ENCODE measurements around the gene KCNK5.

KCNK5 gene

DNA sequence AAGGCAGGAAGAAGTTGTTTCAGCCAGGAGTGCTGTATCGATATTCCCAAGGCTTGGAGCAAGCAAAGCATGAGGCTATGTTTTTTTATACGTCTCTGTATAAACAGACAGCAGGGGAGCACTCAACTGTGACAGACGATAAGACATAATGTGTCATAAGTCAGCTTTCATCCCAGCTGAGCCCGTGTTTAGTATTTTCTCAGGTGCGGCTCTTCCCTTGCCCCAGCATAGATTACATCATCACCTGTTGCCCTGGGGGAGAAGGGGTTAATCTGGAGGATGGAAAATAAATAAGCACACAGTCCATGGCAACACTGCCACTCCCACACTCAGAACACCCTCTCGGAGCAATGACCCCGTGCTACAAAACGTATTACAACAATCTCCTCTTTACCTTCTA is 22.1 kb upstream of the KCNK5 start (continued):
- TF ChIP-seq ZNF791 (tag by site-specific recombination; IDR thresholded peaks at IDR 0.05) (no peak), BCL11A (tag by site-specific recombination; IDR thresholded peaks at IDR 0.05; ENCODE audit: low read depth) (0 out of 2 replicates have a peak, but pooled peaks have one; percentile 49), ZNF266 (tag by site-specific recombination; IDR thresholded peaks at IDR 0.05; ENCODE audit: low read depth) (no peak), ZNF623 (tag by site-specific recombination; IDR thresholded peaks at IDR 0.05) (no peak), IKZF3 (tag by site-specific recombination; IDR thresholded peaks at IDR 0.05) (peak; percentile 85), ZNF112 (tag by site-specific recombination; IDR thresholded peaks at IDR 0.05) (no peak), ZBTB1 (tag by site-specific recombination; IDR thresholded peaks at IDR 0.05) (no peak), ZNF416 (tag by site-specific recombination; IDR thresholded peaks at IDR 0.05) (no peak), ZFP37 (tag by site-specific recombination; IDR thresholded peaks at IDR 0.05) (no peak), ZFP41 (tag by site-specific recombination; IDR thresholded peaks at IDR 0.05; ENCODE audit: borderline replicate concordance) (no peak), OVOL3 (tag by site-specific recombination; IDR thresholded peaks at IDR 0.05) (0 out of 2 replicates have a peak, but pooled peaks have one; percentile 47), MEIS1 (CRISPR knock-in tag; IDR thresholded peaks at IDR 0.05; ENCODE audit: borderline replicate concordance) (no peak), ZNF692 (tag by site-specific recombination; IDR thresholded peaks at IDR 0.05) (peak; percentile 82), HOXA7 (CRISPR knock-in tag; IDR thresholded peaks at IDR 0.05; ENCODE audit: borderline replicate concordance) (no peak)
- TF ChIP-seq, protein P1, sequence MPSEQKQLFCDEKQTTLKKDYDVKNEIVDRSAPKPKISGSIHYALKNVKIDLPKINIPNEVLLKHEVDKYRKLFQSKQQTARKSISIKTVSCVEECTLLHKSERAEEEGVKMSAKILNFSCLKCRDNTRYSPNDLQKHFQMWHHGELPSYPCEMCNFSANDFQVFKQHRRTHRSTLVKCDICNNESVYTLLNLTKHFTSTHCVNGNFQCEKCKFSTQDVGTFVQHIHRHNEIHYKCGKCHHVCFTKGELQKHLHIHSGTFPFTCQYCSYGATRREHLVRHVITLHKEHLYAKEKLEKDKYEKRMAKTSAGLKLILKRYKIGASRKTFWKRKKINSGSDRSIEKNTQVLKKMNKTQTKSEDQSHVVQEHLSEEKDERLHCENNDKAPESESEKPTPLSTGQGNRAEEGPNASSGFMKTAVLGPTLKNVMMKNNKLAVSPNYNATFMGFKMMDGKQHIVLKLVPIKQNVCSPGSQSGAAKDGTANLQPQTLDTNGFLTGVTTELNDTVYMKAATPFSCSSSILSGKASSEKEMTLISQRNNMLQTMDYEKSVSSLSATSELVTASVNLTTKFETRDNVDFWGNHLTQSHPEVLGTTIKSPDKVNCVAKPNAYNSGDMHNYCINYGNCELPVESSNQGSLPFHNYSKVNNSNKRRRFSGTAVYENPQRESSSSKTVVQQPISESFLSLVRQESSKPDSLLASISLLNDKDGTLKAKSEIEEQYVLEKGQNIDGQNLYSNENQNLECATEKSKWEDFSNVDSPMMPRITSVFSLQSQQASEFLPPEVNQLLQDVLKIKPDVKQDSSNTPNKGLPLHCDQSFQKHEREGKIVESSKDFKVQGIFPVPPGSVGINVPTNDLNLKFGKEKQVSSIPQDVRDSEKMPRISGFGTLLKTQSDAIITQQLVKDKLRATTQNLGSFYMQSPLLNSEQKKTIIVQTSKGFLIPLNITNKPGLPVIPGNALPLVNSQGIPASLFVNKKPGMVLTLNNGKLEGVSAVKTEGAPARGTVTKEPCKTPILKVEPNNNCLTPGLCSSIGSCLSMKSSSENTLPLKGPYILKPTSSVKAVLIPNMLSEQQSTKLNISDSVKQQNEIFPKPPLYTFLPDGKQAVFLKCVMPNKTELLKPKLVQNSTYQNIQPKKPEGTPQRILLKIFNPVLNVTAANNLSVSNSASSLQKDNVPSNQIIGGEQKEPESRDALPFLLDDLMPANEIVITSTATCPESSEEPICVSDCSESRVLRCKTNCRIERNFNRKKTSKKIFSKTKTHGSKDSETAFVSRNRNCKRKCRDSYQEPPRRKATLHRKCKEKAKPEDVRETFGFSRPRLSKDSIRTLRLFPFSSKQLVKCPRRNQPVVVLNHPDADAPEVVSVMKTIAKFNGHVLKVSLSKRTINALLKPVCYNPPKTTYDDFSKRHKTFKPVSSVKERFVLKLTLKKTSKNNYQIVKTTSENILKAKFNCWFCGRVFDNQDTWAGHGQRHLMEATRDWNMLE (tag by site-specific recombination; conservative IDR thresholded peaks at IDR 0.05; ENCODE audit: low read depth): peak; percentile 33; the same call in 1 of the 2 replicates
- TF ChIP-seq, protein P2, sequence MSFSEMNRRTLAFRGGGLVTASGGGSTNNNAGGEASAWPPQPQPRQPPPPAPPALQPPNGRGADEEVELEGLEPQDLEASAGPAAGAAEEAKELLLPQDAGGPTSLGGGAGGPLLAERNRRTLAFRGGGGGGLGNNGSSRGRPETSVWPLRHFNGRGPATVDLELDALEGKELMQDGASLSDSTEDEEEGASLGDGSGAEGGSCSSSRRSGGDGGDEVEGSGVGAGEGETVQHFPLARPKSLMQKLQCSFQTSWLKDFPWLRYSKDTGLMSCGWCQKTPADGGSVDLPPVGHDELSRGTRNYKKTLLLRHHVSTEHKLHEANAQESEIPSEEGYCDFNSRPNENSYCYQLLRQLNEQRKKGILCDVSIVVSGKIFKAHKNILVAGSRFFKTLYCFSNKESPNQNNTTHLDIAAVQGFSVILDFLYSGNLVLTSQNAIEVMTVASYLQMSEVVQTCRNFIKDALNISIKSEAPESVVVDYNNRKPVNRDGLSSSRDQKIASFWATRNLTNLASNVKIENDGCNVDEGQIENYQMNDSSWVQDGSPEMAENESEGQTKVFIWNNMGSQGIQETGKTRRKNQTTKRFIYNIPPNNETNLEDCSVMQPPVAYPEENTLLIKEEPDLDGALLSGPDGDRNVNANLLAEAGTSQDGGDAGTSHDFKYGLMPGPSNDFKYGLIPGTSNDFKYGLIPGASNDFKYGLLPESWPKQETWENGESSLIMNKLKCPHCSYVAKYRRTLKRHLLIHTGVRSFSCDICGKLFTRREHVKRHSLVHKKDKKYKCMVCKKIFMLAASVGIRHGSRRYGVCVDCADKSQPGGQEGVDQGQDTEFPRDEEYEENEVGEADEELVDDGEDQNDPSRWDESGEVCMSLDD (tag by site-specific recombination; IDR thresholded peaks at IDR 0.05): no peak
- TF ChIP-seq, protein P3, sequence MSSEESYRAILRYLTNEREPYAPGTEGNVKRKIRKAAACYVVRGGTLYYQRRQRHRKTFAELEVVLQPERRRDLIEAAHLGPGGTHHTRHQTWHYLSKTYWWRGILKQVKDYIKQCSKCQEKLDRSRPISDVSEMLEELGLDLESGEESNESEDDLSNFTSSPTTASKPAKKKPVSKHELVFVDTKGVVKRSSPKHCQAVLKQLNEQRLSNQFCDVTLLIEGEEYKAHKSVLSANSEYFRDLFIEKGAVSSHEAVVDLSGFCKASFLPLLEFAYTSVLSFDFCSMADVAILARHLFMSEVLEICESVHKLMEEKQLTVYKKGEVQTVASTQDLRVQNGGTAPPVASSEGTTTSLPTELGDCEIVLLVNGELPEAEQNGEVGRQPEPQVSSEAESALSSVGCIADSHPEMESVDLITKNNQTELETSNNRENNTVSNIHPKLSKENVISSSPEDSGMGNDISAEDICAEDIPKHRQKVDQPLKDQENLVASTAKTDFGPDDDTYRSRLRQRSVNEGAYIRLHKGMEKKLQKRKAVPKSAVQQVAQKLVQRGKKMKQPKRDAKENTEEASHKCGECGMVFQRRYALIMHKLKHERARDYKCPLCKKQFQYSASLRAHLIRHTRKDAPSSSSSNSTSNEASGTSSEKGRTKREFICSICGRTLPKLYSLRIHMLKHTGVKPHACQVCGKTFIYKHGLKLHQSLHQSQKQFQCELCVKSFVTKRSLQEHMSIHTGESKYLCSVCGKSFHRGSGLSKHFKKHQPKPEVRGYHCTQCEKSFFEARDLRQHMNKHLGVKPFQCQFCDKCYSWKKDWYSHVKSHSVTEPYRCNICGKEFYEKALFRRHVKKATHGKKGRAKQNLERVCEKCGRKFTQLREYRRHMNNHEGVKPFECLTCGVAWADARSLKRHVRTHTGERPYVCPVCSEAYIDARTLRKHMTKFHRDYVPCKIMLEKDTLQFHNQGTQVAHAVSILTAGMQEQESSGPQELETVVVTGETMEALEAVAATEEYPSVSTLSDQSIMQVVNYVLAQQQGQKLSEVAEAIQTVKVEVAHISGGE (tag by site-specific recombination; conservative IDR thresholded peaks at IDR 0.05; ENCODE audit: low read depth): no peak
- TF ChIP-seq, protein P4, sequence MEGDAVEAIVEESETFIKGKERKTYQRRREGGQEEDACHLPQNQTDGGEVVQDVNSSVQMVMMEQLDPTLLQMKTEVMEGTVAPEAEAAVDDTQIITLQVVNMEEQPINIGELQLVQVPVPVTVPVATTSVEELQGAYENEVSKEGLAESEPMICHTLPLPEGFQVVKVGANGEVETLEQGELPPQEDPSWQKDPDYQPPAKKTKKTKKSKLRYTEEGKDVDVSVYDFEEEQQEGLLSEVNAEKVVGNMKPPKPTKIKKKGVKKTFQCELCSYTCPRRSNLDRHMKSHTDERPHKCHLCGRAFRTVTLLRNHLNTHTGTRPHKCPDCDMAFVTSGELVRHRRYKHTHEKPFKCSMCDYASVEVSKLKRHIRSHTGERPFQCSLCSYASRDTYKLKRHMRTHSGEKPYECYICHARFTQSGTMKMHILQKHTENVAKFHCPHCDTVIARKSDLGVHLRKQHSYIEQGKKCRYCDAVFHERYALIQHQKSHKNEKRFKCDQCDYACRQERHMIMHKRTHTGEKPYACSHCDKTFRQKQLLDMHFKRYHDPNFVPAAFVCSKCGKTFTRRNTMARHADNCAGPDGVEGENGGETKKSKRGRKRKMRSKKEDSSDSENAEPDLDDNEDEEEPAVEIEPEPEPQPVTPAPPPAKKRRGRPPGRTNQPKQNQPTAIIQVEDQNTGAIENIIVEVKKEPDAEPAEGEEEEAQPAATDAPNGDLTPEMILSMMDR (tag by site-specific recombination; IDR thresholded peaks at IDR 0.05): no peak
- TF ChIP-seq, protein P5, sequence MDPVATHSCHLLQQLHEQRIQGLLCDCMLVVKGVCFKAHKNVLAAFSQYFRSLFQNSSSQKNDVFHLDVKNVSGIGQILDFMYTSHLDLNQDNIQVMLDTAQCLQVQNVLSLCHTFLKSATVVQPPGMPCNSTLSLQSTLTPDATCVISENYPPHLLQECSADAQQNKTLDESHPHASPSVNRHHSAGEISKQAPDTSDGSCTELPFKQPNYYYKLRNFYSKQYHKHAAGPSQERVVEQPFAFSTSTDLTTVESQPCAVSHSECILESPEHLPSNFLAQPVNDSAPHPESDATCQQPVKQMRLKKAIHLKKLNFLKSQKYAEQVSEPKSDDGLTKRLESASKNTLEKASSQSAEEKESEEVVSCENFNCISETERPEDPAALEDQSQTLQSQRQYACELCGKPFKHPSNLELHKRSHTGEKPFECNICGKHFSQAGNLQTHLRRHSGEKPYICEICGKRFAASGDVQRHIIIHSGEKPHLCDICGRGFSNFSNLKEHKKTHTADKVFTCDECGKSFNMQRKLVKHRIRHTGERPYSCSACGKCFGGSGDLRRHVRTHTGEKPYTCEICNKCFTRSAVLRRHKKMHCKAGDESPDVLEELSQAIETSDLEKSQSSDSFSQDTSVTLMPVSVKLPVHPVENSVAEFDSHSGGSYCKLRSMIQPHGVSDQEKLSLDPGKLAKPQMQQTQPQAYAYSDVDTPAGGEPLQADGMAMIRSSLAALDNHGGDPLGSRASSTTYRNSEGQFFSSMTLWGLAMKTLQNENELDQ (tag by site-specific recombination; IDR thresholded peaks at IDR 0.05; ENCODE audit: low read depth): no peak
- TF ChIP-seq, protein P6, sequence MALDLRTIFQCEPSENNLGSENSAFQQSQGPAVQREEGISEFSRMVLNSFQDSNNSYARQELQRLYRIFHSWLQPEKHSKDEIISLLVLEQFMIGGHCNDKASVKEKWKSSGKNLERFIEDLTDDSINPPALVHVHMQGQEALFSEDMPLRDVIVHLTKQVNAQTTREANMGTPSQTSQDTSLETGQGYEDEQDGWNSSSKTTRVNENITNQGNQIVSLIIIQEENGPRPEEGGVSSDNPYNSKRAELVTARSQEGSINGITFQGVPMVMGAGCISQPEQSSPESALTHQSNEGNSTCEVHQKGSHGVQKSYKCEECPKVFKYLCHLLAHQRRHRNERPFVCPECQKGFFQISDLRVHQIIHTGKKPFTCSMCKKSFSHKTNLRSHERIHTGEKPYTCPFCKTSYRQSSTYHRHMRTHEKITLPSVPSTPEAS (tag by site-specific recombination; IDR thresholded peaks at IDR 0.05): 0 out of 2 replicates have a peak, but pooled peaks have one; percentile 27

Measured in HEK293 (cell line).